Rectal smooth muscle tissue (tissue), 1 donor: ENCODE data around the gene HHEX.
"Not testable (repeated sequence)": the region's sequence is repeated elsewhere in the genome, so short reads cannot be mapped to it uniquely, and the experiment has no call there.

Source experiments
- H3K27ac ChIP-seq: one replicate; pipeline ENCODE4 v1.7.0; 2013; ENCODE audit warnings: low read depth, low read length, inconsistent platforms
- H3K27me3 ChIP-seq: one replicate; pipeline ENCODE4 v1.7.0; 2013; ENCODE audit warnings: low read length; ENCODE audit not compliant: control insufficient read depth, insufficient read depth
- H3K36me3 ChIP-seq: one replicate; pipeline ENCODE4 v1.7.0; 2013; ENCODE audit warnings: low read length; ENCODE audit not compliant: control insufficient read depth, insufficient read depth
- H3K4me1 ChIP-seq: one replicate; pipeline ENCODE4 v1.7.0; 2013; ENCODE audit warnings: low read length; ENCODE audit not compliant: control insufficient read depth, insufficient read depth
- H3K4me3 ChIP-seq: one replicate; pipeline ENCODE4 v1.7.0; 2013; ENCODE audit warnings: low read length
- H3K9ac ChIP-seq: one replicate; pipeline ENCODE4 v1.7.0; 2013; ENCODE audit warnings: low read length

HHEX gene

GRCh38 chr10:92722349-92722748 lies 32.6 kb downstream of the HHEX start:
- Histone ChIP-seq H3K27ac (no peak overlapping the region), H3K36me3 (no peaks in the 10 kb centered on the region), H3K27me3 (no peaks in the 10 kb centered on the region), H3K4me3 (no peak overlapping the region), H3K9ac (no peak overlapping the region), H3K4me1 (no peaks in the 10 kb centered on the region)

DNA sequence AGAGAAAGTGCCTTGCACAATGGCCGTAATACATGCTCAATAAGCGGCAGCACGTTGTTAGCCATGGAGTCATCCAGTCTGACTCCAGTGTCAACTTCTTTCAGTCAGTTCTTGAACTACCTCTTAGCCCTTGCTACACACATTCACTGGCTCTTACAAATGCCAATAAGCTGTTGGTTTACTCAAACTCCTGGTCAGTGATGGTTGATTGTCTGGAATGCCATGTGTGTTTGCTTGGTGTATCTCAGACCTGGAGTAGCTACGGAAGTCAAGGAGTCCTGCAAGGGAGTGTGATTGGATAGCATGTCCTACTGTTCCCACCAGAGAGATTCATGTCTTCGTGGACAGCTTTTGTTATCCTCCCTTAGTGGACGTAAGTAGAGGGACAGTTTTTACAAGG lies 37.4 kb downstream of the HHEX start:
- Histone ChIP-seq H3K4me3 (no peak overlapping the region), H3K36me3 (no peaks in the 10 kb centered on the region), H3K9ac (no peak overlapping the region), H3K4me1 (no peaks in the 10 kb centered on the region), H3K27me3 (no peaks in the 10 kb centered on the region), H3K27ac (no peak overlapping the region)

- Histone ChIP-seq H3K27ac (no peak overlapping the region), H3K27me3 (no peaks in the 10 kb centered on the region), H3K9ac (no peak overlapping the region)
Observed at GRCh38 chr10:92727550-92727949, 37.8 kb downstream of the HHEX start.

GRCh38 chr10:92729886-92730285 lies 40.1 kb downstream of the HHEX start:
- Histone ChIP-seq H3K36me3 (no peaks in the 10 kb centered on the region), H3K9ac (no peak overlapping the region), H3K27ac (no peak overlapping the region), H3K4me1 (no peaks in the 10 kb centered on the region), H3K27me3 (no peaks in the 10 kb centered on the region), H3K4me3 (no peak overlapping the region)

More at GRCh38 chr10:92727550-92727949, 37.8 kb downstream of the HHEX start:
- no peaks in the 10 kb centered on the region for H3K4me1 ChIP-seq
- no peaks in the 10 kb centered on the region for H3K36me3 ChIP-seq
- no peak overlapping the region for H3K4me3 ChIP-seq

GRCh38 chr10:92732958-92733357 lies 43.2 kb downstream of the HHEX start:
- Histone ChIP-seq H3K4me3 (no peak overlapping the region), H3K36me3 (no peaks in the 10 kb centered on the region), H3K27me3 (no peaks in the 10 kb centered on the region), H3K4me1 (no peaks in the 10 kb centered on the region), H3K27ac (no peak overlapping the region), H3K9ac (no peak overlapping the region)

DNA sequence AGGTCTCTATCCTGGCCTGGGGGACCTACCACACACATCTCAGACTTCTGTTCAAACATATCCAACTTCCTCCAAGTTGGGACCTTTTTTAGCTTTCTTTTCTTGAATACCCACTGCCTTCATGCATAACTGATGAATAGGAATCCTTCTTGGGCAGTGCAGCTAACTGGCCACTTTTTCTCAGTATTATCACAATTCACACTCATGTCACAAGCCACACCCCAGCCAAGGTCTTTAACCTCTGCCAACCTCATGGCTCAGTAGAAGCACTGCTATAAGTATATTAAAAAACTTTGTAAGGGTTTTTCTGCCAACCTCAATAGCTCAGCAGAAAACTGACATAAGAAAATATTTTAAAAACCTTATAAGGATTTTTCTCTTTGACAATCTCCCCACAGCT lies 44.5 kb downstream of the HHEX start:
- Histone ChIP-seq H3K27ac (no peak overlapping the region), H3K9ac (no peak overlapping the region), H3K27me3 (no peaks in the 10 kb centered on the region), H3K36me3 (no peaks in the 10 kb centered on the region), H3K4me1 (no peaks in the 10 kb centered on the region), H3K4me3 (no peak overlapping the region)

DNA sequence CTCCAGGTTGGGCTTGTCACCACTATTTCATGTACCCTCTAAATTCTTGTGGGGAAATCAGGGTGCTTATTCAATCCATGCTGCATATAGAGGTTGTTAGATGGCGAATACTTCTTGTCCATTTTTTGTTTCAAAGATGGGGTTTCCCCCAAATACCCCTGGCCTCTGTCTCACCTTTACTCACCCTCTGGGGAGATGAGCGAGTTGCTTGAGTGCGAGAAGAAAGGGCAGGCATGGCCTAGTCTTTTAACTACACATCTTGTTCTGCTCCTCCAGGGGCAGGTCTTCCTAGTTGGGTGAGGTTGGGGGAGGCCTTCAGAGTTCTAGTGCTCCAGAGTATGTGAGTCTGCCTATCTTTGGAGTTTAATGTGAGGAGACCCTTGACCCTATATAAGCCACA lies 46.2 kb downstream of the HHEX start:
- Histone ChIP-seq H3K27ac (no peak overlapping the region), H3K4me3 (no peak overlapping the region), H3K9ac (no peak overlapping the region), H3K4me1 (no peaks in the 10 kb centered on the region), H3K36me3 (no peaks in the 10 kb centered on the region), H3K27me3 (no peaks in the 10 kb centered on the region)

DNA sequence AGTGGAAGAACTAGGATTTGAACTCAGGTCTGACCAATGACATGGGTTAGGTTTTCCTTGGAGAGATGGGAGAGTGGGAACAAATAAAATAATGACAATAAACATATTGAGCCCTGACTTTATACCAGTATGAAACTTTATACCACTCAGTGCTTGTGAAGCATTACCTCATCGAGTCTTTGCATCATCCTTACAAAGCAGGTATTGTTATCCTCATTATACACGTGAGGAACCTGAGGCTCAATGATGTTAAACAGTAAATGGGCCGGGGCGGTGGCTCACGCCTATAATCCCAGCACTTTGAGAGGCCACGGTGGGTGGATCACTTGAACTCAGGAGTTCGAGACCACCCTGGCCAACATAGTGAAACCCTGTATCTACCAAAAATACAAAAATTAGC lies 47.7 kb downstream of the HHEX start:
- Histone ChIP-seq H3K4me1 (no peaks in the 10 kb centered on the region), H3K9ac (no peak overlapping the region), H3K36me3 (no peaks in the 10 kb centered on the region), H3K27me3 (no peaks in the 10 kb centered on the region), H3K27ac (no peak overlapping the region), H3K4me3 (no peak overlapping the region)

GRCh38 chr10:92740762-92741161 lies 51.0 kb downstream of the HHEX start:
- no peaks in the 10 kb centered on the region for H3K4me1 ChIP-seq
- no peak overlapping the region for H3K9ac ChIP-seq
- H3K27ac ChIP-seq: no peak overlapping the region
- no peaks in the 10 kb centered on the region for H3K27me3 ChIP-seq
- no peaks in the 10 kb centered on the region for H3K36me3 ChIP-seq
- no peak overlapping the region for H3K4me3 ChIP-seq

GRCh38 chr10:92741741-92742140 lies 52.0 kb downstream of the HHEX start:
- not testable (repeated sequence) for H3K36me3 ChIP-seq, H3K27me3 ChIP-seq, H3K4me3 ChIP-seq, H3K4me1 ChIP-seq, H3K27ac ChIP-seq, H3K9ac ChIP-seq

DNA sequence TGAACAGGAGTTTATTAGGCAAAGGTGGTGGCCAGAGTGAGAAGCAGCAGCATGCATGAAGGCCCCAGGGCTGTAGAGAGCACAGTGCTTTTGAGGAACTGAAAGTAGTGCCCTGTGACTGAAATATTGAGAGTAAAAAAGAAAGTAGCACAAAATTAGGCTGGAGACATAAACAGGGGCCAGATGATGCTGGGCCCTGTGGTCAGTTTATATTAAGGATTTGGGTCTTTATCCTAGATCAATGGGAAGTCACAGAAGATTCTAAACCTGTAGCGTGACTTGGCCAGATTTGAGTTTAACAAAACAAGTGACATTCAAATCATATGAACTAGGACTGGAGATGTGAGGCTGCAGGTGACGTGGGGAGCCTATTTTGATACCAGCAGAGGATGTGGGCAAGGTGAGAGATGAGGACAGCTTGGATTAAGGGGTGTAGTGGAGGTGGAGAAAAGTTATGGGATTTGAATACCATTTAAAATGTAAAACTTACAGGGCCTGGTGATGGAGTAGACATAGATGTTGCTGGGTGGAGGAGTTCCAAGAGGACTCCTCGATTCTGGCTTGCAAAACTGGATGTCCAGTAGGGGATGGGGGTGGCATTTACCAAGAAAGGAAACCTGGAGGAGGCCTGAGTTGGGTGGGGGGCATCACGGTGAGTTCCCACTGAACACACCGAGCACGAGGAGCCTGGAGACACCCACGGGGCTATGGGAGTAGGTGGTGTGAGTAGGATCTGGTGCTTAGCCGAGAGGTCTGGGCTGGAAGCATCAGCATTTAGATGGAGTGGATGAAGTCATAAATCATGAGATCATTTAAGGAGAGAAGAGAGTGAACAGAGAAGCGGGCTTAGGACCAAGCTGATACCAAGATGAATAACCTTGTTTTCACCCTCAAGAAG lies 52.8 kb downstream of the HHEX start:
- no peak overlapping the region for H3K27ac ChIP-seq
- no peaks in the 10 kb centered on the region for H3K27me3 ChIP-seq
- H3K9ac ChIP-seq: no peak overlapping the region
- H3K4me1 ChIP-seq: no peaks in the 10 kb centered on the region
- H3K36me3 ChIP-seq: no peaks in the 10 kb centered on the region
- no peak overlapping the region for H3K4me3 ChIP-seq
